T47D (cell line): ENCODE data around the gene CABP2.

Experiments
- DNase-seq, 2 experiments: peaks; one replicate each; pipeline versions ENCODE4 v3.0.0 to v3.0.0-alpha.2; 2011 to 2012; ENCODE audit warnings: low read depth in 1 of 2, low spot score in 1 of 2
- JUND ChIP-seq: IDR thresholded peaks from 2 replicates; pipeline ENCODE4 v1.6.1; 2012; ENCODE audit warnings: low read depth
- in situ Hi-C: cut with HindIII; loops from 2 replicates; pipeline ENCODE4 v1.10.0; 2016; ENCODE audit warnings: low sequenced_read_pairs, low pct_unique_long_range_greater_than_20kb

The CABP2 gene

DNA sequence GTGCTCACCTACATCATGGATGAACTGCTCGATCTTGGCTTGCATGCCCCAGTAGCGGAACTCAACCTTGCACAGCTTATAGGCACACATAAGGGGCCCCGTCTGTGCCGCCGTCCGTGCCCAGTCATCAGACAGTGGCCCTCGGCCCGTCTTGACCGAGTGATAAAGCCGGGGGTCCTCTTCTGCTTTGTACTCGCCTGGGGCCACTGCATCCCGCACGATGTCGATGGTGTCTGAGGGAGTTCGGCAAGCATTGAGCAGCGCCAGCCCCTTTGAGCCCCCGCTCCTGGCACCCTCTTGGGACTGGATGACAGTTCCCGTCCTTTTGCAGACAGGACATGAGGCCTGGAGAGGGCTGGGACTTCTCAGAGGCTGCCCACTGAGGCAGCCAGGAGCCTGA, 21.4 kb downstream of the CABP2 start:
- TF ChIP-seq JUND = no peak
- no peak for DNase-seq
- in situ Hi-C loops = no loop called here

DNA sequence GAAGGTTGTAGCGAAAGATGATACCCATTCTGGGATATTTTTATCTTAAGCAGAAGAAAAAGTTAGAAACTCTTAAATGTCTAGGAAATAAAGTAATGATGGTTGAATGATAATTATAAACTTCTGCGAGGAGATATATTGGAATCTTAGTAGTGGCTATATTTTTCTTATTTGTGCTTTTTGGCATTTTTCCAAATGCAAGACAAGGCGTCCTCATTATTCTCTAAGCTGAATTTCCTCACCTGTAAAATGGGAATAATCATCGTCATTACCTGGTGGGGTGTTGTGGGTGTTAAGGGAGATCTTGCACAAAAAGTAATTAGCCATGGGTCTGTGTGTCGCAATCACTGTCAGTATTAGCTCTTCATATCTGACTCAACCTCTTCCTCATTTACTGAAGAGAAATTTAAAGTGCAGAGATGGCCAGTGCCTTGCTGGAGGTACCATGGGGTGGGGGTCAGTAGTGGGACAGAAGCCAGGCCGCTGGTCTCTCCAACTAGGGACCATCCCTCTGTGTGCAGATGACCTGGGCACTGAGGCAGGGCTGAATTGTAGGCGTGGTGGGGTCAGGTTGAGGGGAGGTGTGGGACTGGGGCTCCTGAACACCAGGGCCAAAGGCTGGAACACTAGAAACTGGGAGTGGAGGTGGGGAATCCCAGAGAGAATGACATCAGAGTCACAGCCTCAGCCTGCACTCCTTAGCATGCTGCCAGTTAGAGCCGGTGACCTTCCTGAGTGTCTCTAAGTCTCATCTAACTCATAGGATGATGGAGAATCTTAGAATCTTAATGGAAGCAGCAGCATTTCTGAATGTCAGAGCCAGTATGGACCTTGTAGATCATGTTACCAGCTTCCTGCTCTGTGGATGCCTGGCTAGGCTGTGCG, 22.2 kb downstream of the CABP2 start:
- TF ChIP-seq JUND = no peak
- no peak for DNase-seq
- in situ Hi-C loops = no loop called here

DNA sequence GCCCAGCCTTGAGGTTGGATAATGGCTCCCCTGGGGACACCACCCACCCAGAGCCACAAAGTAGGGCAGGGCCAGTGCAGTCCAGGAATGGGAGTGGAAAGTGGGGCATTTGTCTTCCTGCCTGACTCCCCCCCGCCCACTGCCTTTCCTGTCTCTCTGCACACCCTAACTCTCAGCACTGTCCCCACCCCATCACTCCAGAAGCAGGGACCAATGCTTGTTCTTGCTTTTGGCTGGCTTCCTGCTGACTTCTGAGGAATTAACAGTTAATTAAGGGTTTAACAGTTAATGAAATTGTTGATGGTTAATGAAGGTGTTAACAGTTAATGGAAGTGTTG, 22.8 kb downstream of the CABP2 start:
- no peak for TF ChIP-seq JUND
- DNase-seq = no peak
- in situ Hi-C loops = no loop called here

DNA sequence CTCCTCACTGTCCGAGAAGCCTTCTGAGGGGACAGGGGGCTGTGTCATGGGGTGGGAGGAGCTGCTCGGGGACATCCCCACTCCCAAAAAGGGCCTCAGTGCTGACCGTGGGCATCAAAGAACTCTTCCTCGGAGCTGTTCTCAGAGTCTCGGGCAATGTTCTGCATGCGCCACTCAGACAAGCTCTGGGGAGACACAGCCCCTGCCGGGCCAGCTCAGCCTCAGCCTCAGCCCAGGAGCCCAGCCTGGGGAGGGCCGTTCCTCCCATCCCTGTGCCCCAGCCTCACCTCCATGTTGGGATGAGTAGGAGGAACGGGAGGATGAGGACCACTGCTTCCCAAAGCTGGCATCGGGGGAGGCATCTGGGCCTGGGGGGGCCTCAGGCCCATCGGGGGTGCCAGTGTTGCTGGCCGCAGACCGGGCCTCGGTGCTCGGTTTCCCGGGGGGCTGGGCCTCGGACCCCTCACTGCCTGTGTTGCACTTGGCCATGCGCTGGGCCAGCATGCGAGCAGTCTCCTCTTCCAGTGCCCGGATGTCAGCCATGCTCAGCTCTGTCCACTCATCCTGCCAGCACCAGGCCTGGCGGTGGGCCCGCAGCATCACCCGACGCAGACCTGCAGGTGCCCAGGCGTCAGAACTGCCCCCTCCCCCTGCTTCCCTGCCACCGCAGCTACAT, 23.3 kb downstream of the CABP2 start:
- TF ChIP-seq JUND = no peak
- in situ Hi-C loops = no loop called here
- no peak for DNase-seq

DNA sequence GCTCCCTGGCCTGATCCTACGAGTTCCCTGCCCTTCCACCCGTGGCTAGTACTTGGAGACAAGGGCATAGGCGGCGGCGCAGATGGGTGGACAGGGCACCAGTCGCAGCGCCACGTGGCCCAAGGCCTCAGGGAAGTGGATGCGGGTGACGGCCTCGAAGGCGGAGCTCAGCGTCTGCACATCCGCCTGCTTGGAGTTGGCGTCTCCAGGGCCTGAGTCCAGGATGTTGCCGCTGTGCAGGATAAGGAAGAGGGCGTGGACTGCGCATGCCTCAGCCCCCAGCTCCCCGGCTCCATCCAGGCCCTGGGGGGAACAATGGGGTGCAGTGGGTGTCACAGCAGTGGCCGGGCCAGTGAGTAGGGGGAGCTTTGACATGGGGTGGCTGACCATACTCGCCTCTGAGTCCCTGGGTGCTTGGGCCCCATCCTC, 24.7 kb downstream of the CABP2 start:
- DNase-seq = no peak
- in situ Hi-C loops = no loop called here
- no peak for TF ChIP-seq JUND

DNA sequence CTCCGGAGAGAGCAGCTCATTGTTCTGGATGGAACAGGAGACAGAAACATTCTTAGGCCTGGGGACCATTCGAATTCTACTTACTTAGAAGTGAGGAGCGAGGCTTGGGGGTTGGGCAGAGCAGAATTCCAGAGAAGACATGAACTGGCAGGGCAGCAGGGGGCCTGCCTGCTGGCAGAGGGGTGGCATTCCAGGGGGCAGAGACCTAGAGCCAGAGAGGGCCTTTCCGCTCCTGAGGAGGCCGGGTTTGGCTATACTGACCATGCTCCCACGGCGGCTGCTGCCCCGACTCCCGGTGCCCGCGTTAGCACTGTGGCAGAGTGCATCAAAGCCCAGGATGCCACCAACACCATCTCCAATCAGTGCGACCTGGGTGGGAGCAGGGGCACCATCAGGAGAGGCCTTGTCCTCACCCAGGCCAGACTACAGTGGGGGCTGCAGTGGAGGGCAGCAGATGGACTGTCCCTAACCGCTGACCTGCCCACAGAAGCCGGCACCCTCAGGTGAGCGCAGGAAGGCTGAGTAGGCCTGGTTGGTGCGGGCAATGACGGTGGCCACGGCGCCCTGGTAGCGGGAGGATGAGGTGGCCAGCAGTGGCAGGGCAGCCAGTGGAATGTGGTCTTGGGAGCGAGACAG, 25.5 kb downstream of the CABP2 start:
- no peak for TF ChIP-seq JUND
- DNase-seq = no peak
- in situ Hi-C loops = no loop called here

DNA sequence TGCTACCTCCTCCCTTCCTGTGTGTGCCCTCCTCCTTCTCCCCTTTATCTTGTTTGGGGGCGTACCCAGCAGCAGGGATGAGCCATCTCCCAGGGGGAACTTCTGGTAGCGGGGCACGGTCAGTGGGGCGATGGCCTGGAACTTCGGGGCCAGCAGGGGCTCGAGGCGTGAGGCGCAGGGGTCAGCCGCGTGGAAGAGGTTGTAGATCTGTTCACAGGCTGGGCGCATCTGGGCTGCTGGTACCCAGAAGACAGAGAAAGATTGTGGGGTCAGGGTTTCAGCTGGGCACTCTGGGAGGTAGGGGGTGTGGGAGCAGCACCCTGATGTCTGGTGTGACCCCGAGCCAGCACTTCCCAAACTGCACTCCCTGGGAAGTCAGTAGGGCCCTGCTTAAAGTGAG, 27.1 kb downstream of the CABP2 start:
- in situ Hi-C loops = no loop called here
- no peak for TF ChIP-seq JUND
- no peak for DNase-seq

DNA sequence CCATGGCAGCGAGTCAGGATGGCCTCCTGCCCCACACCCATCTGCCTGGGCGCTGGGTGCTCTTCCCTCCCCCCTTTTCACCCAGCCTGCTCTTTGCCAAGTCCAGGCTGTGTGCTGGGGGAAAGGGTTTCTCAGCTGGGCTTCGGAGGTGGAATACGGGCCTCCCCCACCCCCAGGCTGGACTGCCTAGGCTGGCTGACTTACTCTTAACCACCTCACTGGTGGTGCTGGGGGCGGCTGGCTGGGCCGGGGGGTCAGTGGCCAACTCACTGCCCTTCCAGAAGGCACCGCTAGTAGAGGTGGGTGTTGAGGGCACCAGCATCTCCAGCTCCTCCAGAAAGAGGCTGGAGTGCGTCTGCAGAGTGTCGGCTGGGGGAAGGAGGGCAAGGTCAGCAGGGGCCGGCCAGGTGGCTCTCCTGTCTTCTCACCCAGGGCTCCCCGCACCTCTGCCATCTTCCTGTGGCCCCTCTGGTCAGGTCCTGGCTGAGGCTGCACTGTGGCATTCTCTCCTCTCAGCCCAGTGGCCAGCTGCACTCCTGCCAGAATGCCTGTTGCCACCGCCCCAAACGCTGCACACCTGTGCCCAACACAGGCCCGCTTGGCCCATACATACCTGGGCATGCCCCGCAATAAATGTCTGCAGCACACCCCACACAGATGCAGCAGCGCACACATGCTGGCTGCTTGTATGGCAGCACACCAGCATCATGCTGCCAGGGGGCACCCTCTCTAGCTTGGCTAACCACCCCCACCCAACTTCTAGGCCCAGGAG, 27.8 kb downstream of the CABP2 start:
- TF ChIP-seq JUND = no peak
- DNase-seq = no peak
- in situ Hi-C loops = no loop called here

DNA sequence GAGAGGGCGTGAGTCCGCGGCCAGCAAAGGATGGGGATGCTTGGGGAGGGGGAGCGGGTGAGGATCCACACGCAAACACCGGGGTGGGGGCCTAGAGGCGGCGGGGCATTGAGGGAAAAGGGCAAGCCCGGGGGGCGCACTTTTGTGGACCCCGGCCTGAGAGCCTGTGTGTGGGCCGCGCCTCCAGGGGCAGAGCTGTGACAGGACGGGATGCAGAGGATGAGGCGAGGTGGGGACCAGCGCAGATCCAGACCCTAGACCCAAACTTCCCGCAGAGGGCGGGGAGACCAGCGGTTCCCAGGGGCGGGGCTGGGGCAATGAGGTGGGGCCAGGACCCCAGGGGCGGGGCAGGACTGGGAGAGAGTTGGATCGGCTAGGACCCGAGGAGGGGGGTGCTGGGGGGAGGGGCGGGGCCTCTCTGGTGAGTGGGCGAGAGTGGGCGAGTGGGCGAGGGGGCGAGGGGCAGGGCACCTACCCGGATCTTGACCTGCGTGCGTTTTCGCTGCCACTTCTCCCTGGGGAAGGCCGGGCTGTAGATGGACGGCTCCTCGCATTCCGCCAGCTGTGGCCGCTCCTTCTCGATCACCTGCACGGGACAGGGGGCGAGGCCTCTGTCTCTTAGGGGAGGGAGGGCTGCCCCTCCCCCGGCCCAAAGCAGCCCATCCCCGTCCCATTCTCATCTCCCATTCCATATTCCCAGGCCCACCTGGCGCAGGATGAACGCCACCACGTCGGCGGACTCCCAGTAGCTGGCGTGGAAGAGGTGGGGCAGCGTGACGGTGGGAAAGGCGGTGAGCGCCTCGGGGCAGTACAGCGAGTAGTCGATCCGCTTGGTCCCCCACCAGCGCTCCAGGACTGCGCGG, 28.6 kb downstream of the CABP2 start:
- in situ Hi-C loops = no loop called here
- TF ChIP-seq JUND = no peak
- no peak for DNase-seq

DNA sequence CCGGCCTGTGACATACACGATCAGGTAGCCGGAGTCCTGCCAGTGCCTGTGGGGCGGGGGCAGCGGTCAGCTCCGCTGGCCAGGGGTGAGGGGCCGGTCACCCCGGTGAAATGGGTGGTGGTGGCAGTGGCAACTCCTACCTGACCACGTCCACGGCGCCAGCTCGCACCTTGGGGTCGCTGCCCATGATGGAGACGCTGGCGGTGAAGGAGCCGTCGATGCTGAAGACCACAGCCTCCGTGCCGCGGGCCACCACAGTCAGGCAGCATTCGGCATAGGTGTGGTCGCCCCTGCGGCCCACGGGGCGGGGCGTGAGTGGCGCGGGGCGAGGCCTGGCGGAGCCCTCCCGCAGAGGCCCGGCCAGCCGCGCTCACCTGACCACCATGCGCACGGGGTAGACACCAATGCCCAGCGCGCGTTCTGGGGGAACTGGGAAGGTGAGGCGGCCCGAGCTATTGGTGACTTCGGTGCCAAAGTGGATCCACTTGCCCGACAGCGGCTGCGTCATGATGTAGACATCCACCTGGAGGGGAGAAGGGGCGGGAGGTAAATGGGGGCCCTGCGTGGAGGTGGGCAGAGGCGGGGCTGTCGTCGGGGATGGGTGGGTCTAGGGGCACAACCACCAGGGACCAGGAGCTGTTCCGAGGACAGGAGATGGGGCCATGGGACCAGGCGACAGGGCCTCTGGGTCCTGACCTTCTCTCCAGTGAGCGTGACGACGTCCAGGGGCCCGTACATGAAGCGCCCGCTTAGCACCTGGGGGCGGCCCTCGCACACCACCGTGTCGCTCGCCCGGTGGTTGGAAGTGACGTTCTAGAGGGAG, 29.5 kb downstream of the CABP2 start:
- DNase-seq = no peak
- TF ChIP-seq JUND = no peak
- in situ Hi-C loops = no loop called here

DNA sequence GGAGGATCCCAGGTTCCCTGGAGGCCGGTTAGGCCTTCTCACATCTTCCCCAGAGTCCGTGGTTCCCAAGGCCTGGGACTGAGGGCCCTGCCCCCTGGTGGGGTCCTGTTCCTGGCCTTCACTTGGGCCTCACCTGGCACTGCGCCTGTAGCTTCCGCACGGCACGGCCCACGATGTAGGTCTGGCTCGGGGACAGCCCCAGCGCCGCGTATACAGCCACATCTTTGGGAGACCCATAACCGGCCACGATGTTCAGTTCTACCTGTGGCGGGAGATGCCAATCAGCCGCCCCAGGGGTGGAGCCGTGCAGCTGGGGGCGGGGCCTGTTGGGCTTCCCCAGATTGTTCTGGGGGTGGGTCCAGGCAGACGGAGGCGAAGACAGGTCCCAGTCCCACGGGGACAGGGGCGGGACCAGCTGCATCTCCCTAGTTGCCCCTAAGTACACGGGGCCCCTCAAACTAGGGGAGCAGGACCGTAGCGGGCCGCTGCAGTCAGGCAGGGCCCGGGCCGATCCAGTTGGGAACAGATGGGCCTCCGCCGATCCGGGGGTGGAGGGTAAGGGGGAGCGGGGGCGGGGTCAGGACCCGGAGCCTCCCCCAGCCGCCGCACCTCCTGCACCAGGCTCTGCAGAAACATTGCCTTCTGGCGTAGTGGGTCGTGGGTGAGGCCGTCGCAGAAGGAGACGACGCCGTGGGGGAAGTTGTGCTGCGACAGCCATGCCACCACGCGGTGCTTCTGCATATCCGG, 30.3 kb downstream of the CABP2 start:
- in situ Hi-C loops = no loop called here
- no peak for DNase-seq
- no peak for TF ChIP-seq JUND
